ENCODE measurements around the gene ZNF609. TPM values are rescaled to one million over a fixed set of nuclear protein-coding genes. Genes with fewer than 3 reads are reported as not detected.

Gene ZNF609
- total and polyA plus RNA-seq, 4 donors = 8.1 to 54.2 (median 22.0) TPM

- Histone ChIP-seq H3K36me3 (ENCODE audit: control insufficient read depth in 4 of 4, insufficient read depth in 4 of 4, low read length in 4 of 4) (peaks cover 0 to 4% (median 1%) of the 10 kb centered on the region in 4 donors), H3K27me3 (ENCODE audit: control insufficient read depth in 3 of 3, insufficient read depth in 3 of 3, low read length in 2 of 3) (no peaks in the 10 kb centered on the region), H3K4me3 (no peak overlapping the region), H3K27ac (ENCODE audit: low read depth in 1 of 2, low read length in 1 of 2) (peak overlapping the region; percentile 3 to 73), H3K9ac (ENCODE audit: insufficient read depth in 1 of 2, low read length in 2 of 2) (peak overlapping the region; percentile 48 to 62), H3K9me3 (ENCODE audit: control insufficient read depth in 4 of 4, insufficient read depth in 3 of 4, low read length in 3 of 4) (no peaks in the 10 kb centered on the region), H3K4me1 (ENCODE audit: control insufficient read depth in 5 of 5, insufficient read depth in 5 of 5, low read length in 5 of 5) (peaks cover 12 to 70% (median 55%) of the 10 kb centered on the region in 5 donors)
- peak; percentile 77 to 88 (median 85) for DNase-seq
- TF ChIP-seq, protein P1, sequence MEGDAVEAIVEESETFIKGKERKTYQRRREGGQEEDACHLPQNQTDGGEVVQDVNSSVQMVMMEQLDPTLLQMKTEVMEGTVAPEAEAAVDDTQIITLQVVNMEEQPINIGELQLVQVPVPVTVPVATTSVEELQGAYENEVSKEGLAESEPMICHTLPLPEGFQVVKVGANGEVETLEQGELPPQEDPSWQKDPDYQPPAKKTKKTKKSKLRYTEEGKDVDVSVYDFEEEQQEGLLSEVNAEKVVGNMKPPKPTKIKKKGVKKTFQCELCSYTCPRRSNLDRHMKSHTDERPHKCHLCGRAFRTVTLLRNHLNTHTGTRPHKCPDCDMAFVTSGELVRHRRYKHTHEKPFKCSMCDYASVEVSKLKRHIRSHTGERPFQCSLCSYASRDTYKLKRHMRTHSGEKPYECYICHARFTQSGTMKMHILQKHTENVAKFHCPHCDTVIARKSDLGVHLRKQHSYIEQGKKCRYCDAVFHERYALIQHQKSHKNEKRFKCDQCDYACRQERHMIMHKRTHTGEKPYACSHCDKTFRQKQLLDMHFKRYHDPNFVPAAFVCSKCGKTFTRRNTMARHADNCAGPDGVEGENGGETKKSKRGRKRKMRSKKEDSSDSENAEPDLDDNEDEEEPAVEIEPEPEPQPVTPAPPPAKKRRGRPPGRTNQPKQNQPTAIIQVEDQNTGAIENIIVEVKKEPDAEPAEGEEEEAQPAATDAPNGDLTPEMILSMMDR (IDR thresholded peaks at IDR 0.05; ENCODE audit: control extremely low read depth, extremely low read depth) = no peak
- ATAC-seq (ENCODE audit: insufficient read depth, low FRiP score) = no peak
- WGBS, 2 donors = 30 to 59% methylated on average over 7 of the region's 7 CpGs
Observed at GRCh38 chr15:64699751-64700388, 239.5 kb downstream of the ZNF609 start.

DNA sequence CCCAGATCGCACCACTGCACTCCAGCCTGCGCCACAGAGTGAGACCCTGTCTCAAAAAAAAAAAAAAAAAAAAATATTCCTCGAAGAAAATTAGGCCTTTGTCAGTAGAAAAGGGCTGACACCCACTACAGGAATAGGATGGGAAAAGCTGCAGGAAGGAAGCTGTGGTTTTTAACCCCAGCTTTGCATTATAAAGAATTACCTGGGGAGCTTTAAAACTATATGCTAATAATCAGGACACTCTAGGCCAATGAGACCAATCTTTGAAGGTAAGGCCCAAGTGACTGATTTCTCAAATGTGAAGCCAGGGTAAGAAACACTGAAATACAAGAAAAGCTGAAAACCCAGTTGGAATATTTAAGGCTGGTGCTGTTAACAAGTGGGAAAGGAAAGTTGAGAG is 240.7 kb downstream of the ZNF609 start:
- no peak for ATAC-seq (ENCODE audit: insufficient read depth, low FRiP score)
- Histone ChIP-seq H3K4me1 (ENCODE audit: control insufficient read depth in 5 of 5, insufficient read depth in 5 of 5, low read length in 5 of 5) (peaks cover 10 to 59% (median 46%) of the 10 kb centered on the region in 5 donors), H3K9me3 (ENCODE audit: control insufficient read depth in 4 of 4, insufficient read depth in 3 of 4, low read length in 3 of 4) (no peaks in the 10 kb centered on the region), H3K4me3 (no peak overlapping the region), H3K9ac (ENCODE audit: insufficient read depth in 1 of 2, low read length in 2 of 2) (peak overlapping the region in 1 of 2 donors; percentile 76), H3K27ac (ENCODE audit: low read depth in 1 of 2, low read length in 1 of 2) (no peak overlapping the region), H3K36me3 (ENCODE audit: control insufficient read depth in 4 of 4, insufficient read depth in 4 of 4, low read length in 4 of 4) (peaks cover 0 to 4% (median 1%) of the 10 kb centered on the region in 4 donors), H3K27me3 (ENCODE audit: control insufficient read depth in 3 of 3, insufficient read depth in 3 of 3, low read length in 2 of 3) (no peaks in the 10 kb centered on the region)
- WGBS, 2 donors = 52 to 58% methylated on average over 3 of the region's 3 CpGs
- DNase-seq = no peak
- TF ChIP-seq, protein P1 (IDR thresholded peaks at IDR 0.05; ENCODE audit: control extremely low read depth, extremely low read depth) = no peak

DNA sequence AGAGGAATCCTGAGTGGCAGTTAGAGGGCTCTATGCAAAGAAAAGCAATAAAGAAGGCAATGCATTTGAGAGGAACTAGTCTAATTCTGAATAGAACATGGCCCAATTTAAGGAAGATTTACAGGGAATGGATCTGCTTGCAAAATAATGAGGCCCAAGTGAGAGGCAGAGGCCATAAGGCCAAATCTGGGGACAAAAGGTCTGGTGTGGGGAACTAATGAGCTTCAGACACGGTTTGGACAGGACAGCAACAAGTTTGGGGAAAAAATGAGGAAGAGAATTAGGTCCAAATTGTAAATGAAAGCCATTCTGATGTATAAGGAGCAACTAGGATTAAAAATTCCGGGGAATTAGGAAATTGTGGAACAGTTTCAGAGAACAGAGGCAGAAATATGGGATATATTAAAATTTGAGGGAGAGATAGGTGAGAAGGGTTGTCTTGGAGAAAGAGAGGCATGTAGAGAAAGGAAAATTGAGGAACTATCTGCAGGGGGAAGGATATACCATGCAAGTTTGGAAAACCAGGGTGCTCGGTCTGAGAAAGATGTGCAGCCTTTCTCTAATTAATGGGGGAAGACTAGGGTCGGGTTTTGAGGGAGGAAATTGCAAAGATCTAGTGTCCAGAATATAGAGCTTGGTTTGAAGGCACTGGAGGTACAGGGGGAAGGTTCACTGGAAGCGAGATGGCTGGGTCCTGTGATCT is 241.3 kb downstream of the ZNF609 start:
- peaks cover 0 to 3% (median under 1%) of the 10 kb centered on the region in 4 donors for H3K36me3 ChIP-seq (ENCODE audit: control insufficient read depth in 4 of 4, insufficient read depth in 4 of 4, low read length in 4 of 4)
- peak overlapping the region; percentile 46 to 91 for H3K27ac ChIP-seq (ENCODE audit: low read depth in 1 of 2, low read length in 1 of 2)
- H3K9ac ChIP-seq (ENCODE audit: insufficient read depth in 1 of 2, low read length in 2 of 2) = peak overlapping the region; percentile 76 to 88
- H3K27me3 ChIP-seq (ENCODE audit: control insufficient read depth in 3 of 3, insufficient read depth in 3 of 3, low read length in 2 of 3) = no peaks in the 10 kb centered on the region
- TF ChIP-seq, protein P1 (IDR thresholded peaks at IDR 0.05; ENCODE audit: control extremely low read depth, extremely low read depth) = no peak
- peak overlapping the region; percentile 12 for H3K4me3 ChIP-seq
- WGBS, 2 donors = 19 to 25% methylated on average over 5 of the region's 5 CpGs
- no peaks in the 10 kb centered on the region for H3K9me3 ChIP-seq (ENCODE audit: control insufficient read depth in 4 of 4, insufficient read depth in 3 of 4, low read length in 3 of 4)
- ATAC-seq (ENCODE audit: insufficient read depth, low FRiP score) = no peak
- H3K4me1 ChIP-seq (ENCODE audit: control insufficient read depth in 5 of 5, insufficient read depth in 5 of 5, low read length in 5 of 5) = peaks cover 10 to 53% (median 45%) of the 10 kb centered on the region in 5 donors
- no peak for DNase-seq
